ENCODE measurements around the gene GRIN3B.

GRIN3B gene

GRCh38 chr19:962683-963400, 37.4 kb upstream of the GRIN3B start:
- peaks cover 4% of the 10 kb centered on the region for H3K9me3 ChIP-seq (ENCODE audit: insufficient read depth, low read depth, low read length)
- DNase-seq = no peak
- H3K36me3 ChIP-seq (ENCODE audit: control insufficient read depth in 1 of 2, insufficient read depth in 2 of 2, low read length in 2 of 2) = peaks cover 79 to 85% of the 10 kb centered on the region in 2 experiments
- peak overlapping the region; percentile 10 for H3K27ac ChIP-seq (ENCODE audit: low read depth, low read length)
- no peak overlapping the region for H3K4ac ChIP-seq (ENCODE audit: low read depth, low read length)
- no peak overlapping the region for H2AFZ ChIP-seq (ENCODE audit: insufficient read depth, low read length, poor library complexity)
- H3K23ac ChIP-seq (ENCODE audit: low read length) = no peak overlapping the region
- no peak overlapping the region for H3K4me2 ChIP-seq (ENCODE audit: low read length)
- H3K27me3 ChIP-seq (ENCODE audit: insufficient read depth, low read length) = no peaks in the 10 kb centered on the region
- H3K79me1 ChIP-seq (ENCODE audit: low read length) = peaks cover 17% of the 10 kb centered on the region
- H3K18ac ChIP-seq (ENCODE audit: low read length) = peak overlapping the region; percentile 19
- no peak overlapping the region for H3K14ac ChIP-seq (ENCODE audit: low read length)
- no peak overlapping the region for H3K4me3 ChIP-seq (ENCODE audit: low read depth, low read length)
- peak overlapping the region; percentile 9 for H4K91ac ChIP-seq (ENCODE audit: low read depth, low read length)
- peak overlapping the region; percentile 10 for H2BK12ac ChIP-seq (ENCODE audit: low read length)
- no peak overlapping the region for H2BK120ac ChIP-seq (ENCODE audit: insufficient read depth, low read length, poor library complexity)
- H2BK5ac ChIP-seq (ENCODE audit: low read depth, low read length, poor library complexity) = no peak overlapping the region
- H3K9ac ChIP-seq (ENCODE audit: low read length) = no peak overlapping the region
- peaks cover 27 to 31% of the 10 kb centered on the region in 2 experiments for H3K4me1 ChIP-seq (ENCODE audit: control insufficient read depth in 1 of 2, insufficient read depth in 2 of 2, low read length in 2 of 2)
- peaks cover 12% of the 10 kb centered on the region for H3K79me2 ChIP-seq (ENCODE audit: control insufficient read depth, insufficient read depth, low read length, poor library complexity)
- WGBS (ENCODE audit: extremely low coverage, insufficient coverage, insufficient read length) = no CpG with 5 or more reads among the region's 31 CpGs
- H2AK5ac ChIP-seq (ENCODE audit: low read length) = no peak overlapping the region
- H4K12ac ChIP-seq (ENCODE audit: low read depth, low read length) = no peak overlapping the region
- H4K8ac ChIP-seq (ENCODE audit: low read depth, low read length) = no peak overlapping the region

- DNase-seq = no peak
- H3K9me3 ChIP-seq (ENCODE audit: insufficient read depth, low read depth, low read length) = peaks cover 6% of the 10 kb centered on the region
- WGBS (ENCODE audit: extremely low coverage, insufficient coverage, insufficient read length) = no CpG with 5 or more reads among the region's 11 CpGs
These were observed 36.7 kb upstream of the GRIN3B start for GRCh38 chr19:963486-963951.

GRCh38 chr19:964116-964520, 36.1 kb upstream of the GRIN3B start:
- DNase-seq = no peak
- no peak overlapping the region for H4K91ac ChIP-seq (ENCODE audit: low read depth, low read length)
- H3K4ac ChIP-seq (ENCODE audit: low read depth, low read length) = peak overlapping the region; percentile 11
- no peak overlapping the region for H2AFZ ChIP-seq (ENCODE audit: insufficient read depth, low read length, poor library complexity)
- no peak overlapping the region for H4K12ac ChIP-seq (ENCODE audit: low read depth, low read length)
- H3K9me3 ChIP-seq (ENCODE audit: insufficient read depth, low read depth, low read length) = peaks cover 6% of the 10 kb centered on the region
- peaks cover 12% of the 10 kb centered on the region for H3K79me2 ChIP-seq (ENCODE audit: control insufficient read depth, insufficient read depth, low read length, poor library complexity)
- peaks cover 83 to 89% of the 10 kb centered on the region in 2 experiments for H3K36me3 ChIP-seq (ENCODE audit: control insufficient read depth in 1 of 2, insufficient read depth in 2 of 2, low read length in 2 of 2)
- no peak overlapping the region for H2BK12ac ChIP-seq (ENCODE audit: low read length)
- H2BK120ac ChIP-seq (ENCODE audit: insufficient read depth, low read length, poor library complexity) = no peak overlapping the region
- no peak overlapping the region for H3K14ac ChIP-seq (ENCODE audit: low read length)
- H3K23ac ChIP-seq (ENCODE audit: low read length) = no peak overlapping the region
- H3K27ac ChIP-seq (ENCODE audit: low read depth, low read length) = peak overlapping the region; percentile 52
- peaks cover 13% of the 10 kb centered on the region for H3K79me1 ChIP-seq (ENCODE audit: low read length)
- no peak overlapping the region for H3K9ac ChIP-seq (ENCODE audit: low read length)
- no peak overlapping the region for H2BK5ac ChIP-seq (ENCODE audit: low read depth, low read length, poor library complexity)
- peaks cover 22 to 27% of the 10 kb centered on the region in 2 experiments for H3K4me1 ChIP-seq (ENCODE audit: control insufficient read depth in 1 of 2, insufficient read depth in 2 of 2, low read length in 2 of 2)
- no peaks in the 10 kb centered on the region for H3K27me3 ChIP-seq (ENCODE audit: insufficient read depth, low read length)
- peak overlapping the region; percentile 58 for H3K18ac ChIP-seq (ENCODE audit: low read length)
- no CpG with 5 or more reads among the region's 16 CpGs for WGBS (ENCODE audit: extremely low coverage, insufficient coverage, insufficient read length)
- no peak overlapping the region for H3K4me2 ChIP-seq (ENCODE audit: low read length)
- no peak overlapping the region for H3K4me3 ChIP-seq (ENCODE audit: low read depth, low read length)
- H2AK5ac ChIP-seq (ENCODE audit: low read length) = no peak overlapping the region
- no peak overlapping the region for H4K8ac ChIP-seq (ENCODE audit: low read depth, low read length)

More at GRCh38 chr19:963486-963951, 36.7 kb upstream of the GRIN3B start:
- no peak overlapping the region for H3K9ac ChIP-seq (ENCODE audit: low read length)
- no peak overlapping the region for H4K91ac ChIP-seq (ENCODE audit: low read depth, low read length)
- H4K8ac ChIP-seq (ENCODE audit: low read depth, low read length) = peak overlapping the region; percentile 23
- H2AK5ac ChIP-seq (ENCODE audit: low read length) = no peak overlapping the region
- H2BK120ac ChIP-seq (ENCODE audit: insufficient read depth, low read length, poor library complexity) = no peak overlapping the region
- H3K18ac ChIP-seq (ENCODE audit: low read length) = peak overlapping the region; percentile 56
- H3K4me1 ChIP-seq (ENCODE audit: control insufficient read depth in 1 of 2, insufficient read depth in 2 of 2, low read length in 2 of 2) = peaks cover 27 to 31% of the 10 kb centered on the region in 2 experiments
- no peak overlapping the region for H2BK12ac ChIP-seq (ENCODE audit: low read length)
- peak overlapping the region; percentile 52 for H3K27ac ChIP-seq (ENCODE audit: low read depth, low read length)
- H3K14ac ChIP-seq (ENCODE audit: low read length) = no peak overlapping the region
- H4K12ac ChIP-seq (ENCODE audit: low read depth, low read length) = no peak overlapping the region
- no peaks in the 10 kb centered on the region for H3K27me3 ChIP-seq (ENCODE audit: insufficient read depth, low read length)
- H3K36me3 ChIP-seq (ENCODE audit: control insufficient read depth in 1 of 2, insufficient read depth in 2 of 2, low read length in 2 of 2) = peaks cover 82 to 88% of the 10 kb centered on the region in 2 experiments
- H2AFZ ChIP-seq (ENCODE audit: insufficient read depth, low read length, poor library complexity) = no peak overlapping the region
- H3K23ac ChIP-seq (ENCODE audit: low read length) = no peak overlapping the region
- no peak overlapping the region for H3K4me2 ChIP-seq (ENCODE audit: low read length)
- peak overlapping the region; percentile 2 for H3K4ac ChIP-seq (ENCODE audit: low read depth, low read length)
- peak overlapping the region; percentile 5 for H2BK5ac ChIP-seq (ENCODE audit: low read depth, low read length, poor library complexity)
- H3K4me3 ChIP-seq (ENCODE audit: low read depth, low read length) = no peak overlapping the region
- H3K79me1 ChIP-seq (ENCODE audit: low read length) = peaks cover 17% of the 10 kb centered on the region
- peaks cover 12% of the 10 kb centered on the region for H3K79me2 ChIP-seq (ENCODE audit: control insufficient read depth, insufficient read depth, low read length, poor library complexity)

- peak in 1 of 2 donors; percentile 47 for DNase-seq
- peaks cover 82 to 87% of the 10 kb centered on the region in 2 experiments for H3K36me3 ChIP-seq (ENCODE audit: control insufficient read depth in 1 of 2, insufficient read depth in 2 of 2, low read length in 2 of 2)
- no peak overlapping the region for H2BK12ac ChIP-seq (ENCODE audit: low read length)
- no peak overlapping the region for H4K12ac ChIP-seq (ENCODE audit: low read depth, low read length)
- no peak overlapping the region for H3K14ac ChIP-seq (ENCODE audit: low read length)
- no peak overlapping the region for H3K27ac ChIP-seq (ENCODE audit: low read depth, low read length)
- H3K9me3 ChIP-seq (ENCODE audit: insufficient read depth, low read depth, low read length) = peaks cover 6% of the 10 kb centered on the region
- no peaks in the 10 kb centered on the region for H3K27me3 ChIP-seq (ENCODE audit: insufficient read depth, low read length)
- H3K9ac ChIP-seq (ENCODE audit: low read length) = no peak overlapping the region
- H4K8ac ChIP-seq (ENCODE audit: low read depth, low read length) = no peak overlapping the region
- H3K79me1 ChIP-seq (ENCODE audit: low read length) = peaks cover 10% of the 10 kb centered on the region
- H2BK5ac ChIP-seq (ENCODE audit: low read depth, low read length, poor library complexity) = no peak overlapping the region
- no peak overlapping the region for H3K4me2 ChIP-seq (ENCODE audit: low read length)
- no peak overlapping the region for H3K4me3 ChIP-seq (ENCODE audit: low read depth, low read length)
- no peak overlapping the region for H2AK5ac ChIP-seq (ENCODE audit: low read length)
- no peak overlapping the region for H4K91ac ChIP-seq (ENCODE audit: low read depth, low read length)
- no peak overlapping the region for H2BK120ac ChIP-seq (ENCODE audit: insufficient read depth, low read length, poor library complexity)
- peaks cover 6% of the 10 kb centered on the region for H3K79me2 ChIP-seq (ENCODE audit: control insufficient read depth, insufficient read depth, low read length, poor library complexity)
- WGBS (ENCODE audit: extremely low coverage, insufficient coverage, insufficient read length) = no CpG with 5 or more reads among the region's 19 CpGs
- H3K4me1 ChIP-seq (ENCODE audit: control insufficient read depth in 1 of 2, insufficient read depth in 2 of 2, low read length in 2 of 2) = peaks cover 13 to 20% of the 10 kb centered on the region in 2 experiments
- no peak overlapping the region for H2AFZ ChIP-seq (ENCODE audit: insufficient read depth, low read length, poor library complexity)
- H3K4ac ChIP-seq (ENCODE audit: low read depth, low read length) = no peak overlapping the region
- no peak overlapping the region for H3K18ac ChIP-seq (ENCODE audit: low read length)
- H3K23ac ChIP-seq (ENCODE audit: low read length) = no peak overlapping the region
These were observed 35.2 kb upstream of the GRIN3B start for GRCh38 chr19:964761-965694.

All from trophoblast cell (in vitro differentiated cells and primary cell).